Breast epithelium (tissue), 3 donors: Measurements from ENCODE around the gene FSD2.

Source experiments
- POLR2A ChIP-seq: fragments of 450-650 bp; IDR thresholded peaks from one replicate; pipeline ENCODE4 v1.6.1; 2016; ENCODE audit warnings: antibody characterized with exemption, mild to moderate bottlenecking, moderate library complexity
- TF ChIP-seq, protein P1 (sequence below), 3 donors: fragments of 450-650 bp; IDR thresholded peaks; one replicate each; pipeline ENCODE4 v1.5.1; 2016 to 2017; ENCODE audit warnings: antibody characterized with exemption in 3 of 3, mild to moderate bottlenecking in 3 of 3, moderate library complexity in 3 of 3

DNA sequence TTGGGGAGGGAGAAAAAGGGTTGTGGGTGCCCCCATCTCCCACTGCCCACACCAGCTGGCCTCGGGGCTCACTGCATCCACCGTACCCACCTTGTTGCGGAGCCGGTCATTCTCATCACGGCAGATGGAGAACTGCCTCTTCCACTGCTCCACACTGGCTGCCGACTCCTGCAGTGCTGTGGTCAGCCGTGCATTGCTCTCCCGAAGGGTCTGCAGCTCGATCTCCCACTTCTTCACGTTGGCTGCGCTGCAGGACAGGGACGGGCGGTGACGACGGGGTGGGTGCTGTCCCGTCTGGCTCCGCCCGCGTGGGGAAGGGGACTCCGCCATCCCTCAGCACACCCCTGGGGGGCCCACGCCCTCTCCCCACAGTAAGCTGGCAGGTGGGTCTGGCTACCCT lies 48.7 kb upstream of the FSD2 start:
- TF ChIP-seq, protein P1, sequence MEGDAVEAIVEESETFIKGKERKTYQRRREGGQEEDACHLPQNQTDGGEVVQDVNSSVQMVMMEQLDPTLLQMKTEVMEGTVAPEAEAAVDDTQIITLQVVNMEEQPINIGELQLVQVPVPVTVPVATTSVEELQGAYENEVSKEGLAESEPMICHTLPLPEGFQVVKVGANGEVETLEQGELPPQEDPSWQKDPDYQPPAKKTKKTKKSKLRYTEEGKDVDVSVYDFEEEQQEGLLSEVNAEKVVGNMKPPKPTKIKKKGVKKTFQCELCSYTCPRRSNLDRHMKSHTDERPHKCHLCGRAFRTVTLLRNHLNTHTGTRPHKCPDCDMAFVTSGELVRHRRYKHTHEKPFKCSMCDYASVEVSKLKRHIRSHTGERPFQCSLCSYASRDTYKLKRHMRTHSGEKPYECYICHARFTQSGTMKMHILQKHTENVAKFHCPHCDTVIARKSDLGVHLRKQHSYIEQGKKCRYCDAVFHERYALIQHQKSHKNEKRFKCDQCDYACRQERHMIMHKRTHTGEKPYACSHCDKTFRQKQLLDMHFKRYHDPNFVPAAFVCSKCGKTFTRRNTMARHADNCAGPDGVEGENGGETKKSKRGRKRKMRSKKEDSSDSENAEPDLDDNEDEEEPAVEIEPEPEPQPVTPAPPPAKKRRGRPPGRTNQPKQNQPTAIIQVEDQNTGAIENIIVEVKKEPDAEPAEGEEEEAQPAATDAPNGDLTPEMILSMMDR (IDR thresholded peaks at IDR 0.05) = no peak
- no peak for TF ChIP-seq POLR2A
